Endothelial cell of umbilical vein (primary cell): ENCODE measurements around the gene KBTBD8. TPM values are rescaled to one million over a fixed set of nuclear protein-coding genes. Genes with fewer than 3 reads are reported as not detected.

Source experiments
- BruUV-seq: library from RNA; stranded (reverse); fragments of 400-500 nt; replicated peaks from 2 replicates; lab custom pipeline; 2021; lab: Mats Ljungman, UMichigan
- CTCF ChIA-PET: fragments of 300-600, 350-600 bp; sonication (Branson Sonifier 250); formaldehyde crosslinking; loops from one replicate; lab custom pipeline; 2021; ENCODE audit warnings: antibody characterized with exemption, inconsistent platforms; lab: Charles Lee
- POLR2A ChIA-PET: fragments of 300-600, 350-600 bp; sonication (Branson Sonifier 250); formaldehyde crosslinking; loops from one replicate; lab custom pipeline; 2021; ENCODE audit warnings: antibody characterized with exemption, inconsistent platforms; lab: Charles Lee
- DNase-seq: peaks from one replicate; pipeline ENCODE4 v3.0.0-alpha.2; 2011; ENCODE audit warnings: low read depth, low spot score
- FAIRE-seq: peaks from 2 replicates; lab custom pipeline; 2011; peaks lifted over from hg19 to GRCh38; lab: Jason Lieb, UNC
- H2AFZ ChIP-seq: 2 replicates; pipeline ENCODE4 v1.6.0; 2012; ENCODE audit warnings: low read depth, low read length, control low read depth, inconsistent platforms
- H3K27ac ChIP-seq: 2 replicates; pipeline ENCODE4 v1.5.1; 2011; ENCODE audit warnings: low read depth, mild to moderate bottlenecking, control low read depth, low read length, moderate library complexity; ENCODE audit not compliant: insufficient read depth
- H3K27me3 ChIP-seq, 2 experiments: 2 replicates each; pipeline versions ENCODE4 v1.6.0 to v1.6.1; 2011; ENCODE audit warnings: low read length in 2 of 2, mixed read lengths in 1 of 2; ENCODE audit not compliant: control insufficient read depth in 2 of 2, insufficient read depth in 2 of 2
- H3K36me3 ChIP-seq, 2 experiments: 2 replicates in 1 of 2; 3 replicates in 1 of 2; pipeline ENCODE4 v1.5.1; 2011; ENCODE audit warnings: low read length in 2 of 2, mild to moderate bottlenecking in 1 of 2, moderate library complexity in 1 of 2; ENCODE audit not compliant: control insufficient read depth in 2 of 2, insufficient read depth in 2 of 2; ENCODE audit errors: extremely low read depth in 1 of 2
- H3K4me1 ChIP-seq: 3 replicates; pipeline ENCODE4 v1.5.1; 2011; ENCODE audit warnings: mild to moderate bottlenecking, low read length; ENCODE audit not compliant: control insufficient read depth, insufficient read depth; ENCODE audit errors: extremely low read depth
- H3K4me2 ChIP-seq: 2 replicates; pipeline ENCODE4 v1.6.1; 2011; ENCODE audit warnings: low read length, control low read depth, mixed read lengths; ENCODE audit not compliant: insufficient read depth
- H3K4me3 ChIP-seq, 3 experiments: fragments of 200-600 bp in 1 of 3; sonication (generic), shearing (Covaris generic) in 1 of 3; replicated peaks in 1 of 3; 2 replicates each; pipeline ENCODE4 v1.5.1; 2011 to 2016; ENCODE audit warnings: control low read depth in 3 of 3, low read length in 3 of 3, mild to moderate bottlenecking in 2 of 3, inconsistent platforms in 1 of 3, low read depth in 1 of 3, moderate library complexity in 1 of 3; ENCODE audit not compliant: insufficient read depth in 1 of 3
- H3K79me2 ChIP-seq: 2 replicates; pipeline ENCODE4 v1.6.0; 2012; ENCODE audit warnings: low read length, inconsistent platforms; ENCODE audit not compliant: control insufficient read depth, insufficient read depth
- H3K9ac ChIP-seq: replicated peaks from 2 replicates; pipeline ENCODE3; 2011; ENCODE audit warnings: low read length, control low read depth; ENCODE audit not compliant: insufficient read depth; ENCODE audit errors: extremely low read depth
- H3K9me1 ChIP-seq: replicated peaks from 3 replicates; pipeline ENCODE4 v1.6.0; 2011; ENCODE audit warnings: mild to moderate bottlenecking, low read length; ENCODE audit not compliant: control insufficient read depth, insufficient read depth; ENCODE audit errors: extremely low read depth
- H3K9me3 ChIP-seq: replicated peaks from 2 replicates; pipeline ENCODE4 v1.5.1; 2012; ENCODE audit warnings: low read length, inconsistent platforms; ENCODE audit not compliant: control insufficient read depth, insufficient read depth
- H4K20me1 ChIP-seq: replicated peaks from 2 replicates; pipeline ENCODE3; 2011; ENCODE audit warnings: mild to moderate bottlenecking, low read length; ENCODE audit not compliant: control insufficient read depth, insufficient read depth; ENCODE audit errors: extremely low read depth
- CTCF ChIP-seq, 2 donors: IDR thresholded peaks; 1 replicate in 1 of 2; 2 replicates in 1 of 2; pipeline ENCODE4 v1.5.1; 2011; ENCODE audit warnings: low read length in 2 of 2, mild to moderate bottlenecking in 2 of 2, moderate library complexity in 2 of 2, control low read depth in 1 of 2, inconsistent platforms in 1 of 2, low read depth in 1 of 2; ENCODE audit not compliant: insufficient read depth in 1 of 2; ENCODE audit errors: extremely low read depth in 1 of 2
- EZH2 ChIP-seq: IDR thresholded peaks from 2 replicates; pipeline ENCODE4 v1.6.1; 2012; ENCODE audit warnings: borderline replicate concordance, low read depth, mild to moderate bottlenecking, moderate library complexity, low read length, inconsistent platforms; ENCODE audit not compliant: severe bottlenecking
- FOS ChIP-seq: IDR thresholded peaks from 2 replicates; pipeline ENCODE4 v1.6.1; 2011; ENCODE audit warnings: mild to moderate bottlenecking, low read length, moderate library complexity, borderline replicate concordance; ENCODE audit not compliant: insufficient read depth
- GATA2 ChIP-seq: IDR thresholded peaks from 2 replicates; pipeline ENCODE4 v1.7.0; 2011; ENCODE audit warnings: low read depth, mild to moderate bottlenecking, moderate library complexity, mixed read lengths, low read length; ENCODE audit not compliant: insufficient read length, insufficient read depth
- JUN ChIP-seq: IDR thresholded peaks from 2 replicates; pipeline ENCODE4 v1.6.1; 2011; ENCODE audit warnings: borderline replicate concordance, low read depth; ENCODE audit not compliant: insufficient read length, insufficient read depth
- MAX ChIP-seq: IDR thresholded peaks from 2 replicates; pipeline ENCODE4 v1.6.1; 2011; ENCODE audit not compliant: insufficient read depth, insufficient read length
- MYC ChIP-seq: IDR thresholded peaks from one replicate; pipeline ENCODE4 v1.6.1; 2011; ENCODE audit warnings: mild to moderate bottlenecking, low read depth, low read length
- POLR2A ChIP-seq: IDR thresholded peaks from 2 replicates; pipeline ENCODE4 v1.6.1; 2012; ENCODE audit warnings: low read depth, mild to moderate bottlenecking, control low read depth, low read length
- POLR2AphosphoS5 ChIP-seq: IDR thresholded peaks from 2 replicates; pipeline ENCODE4 v1.6.1; 2012; ENCODE audit warnings: low read depth, mild to moderate bottlenecking, control low read depth, low read length, moderate library complexity; ENCODE audit not compliant: insufficient read depth
- dilution Hi-C: fragments of 300-500 bp; cut with MboI; formaldehyde crosslinking; loops from one replicate; pipeline ENCODE4 v1.15.0; 2019; ENCODE audit warnings: low sequenced_read_pairs; ENCODE audit not compliant: extremely low pct_ligation_motif_present
- intact Hi-C: fragments of 100-400 bp; cut with micrococcal nuclease; formaldehyde crosslinking; loops from one replicate; pipeline ENCODE4 v1.10.0; 2022
- polyA plus RNA-seq, 4 experiments: library from polyadenylated mRNA; depleted of rRNA in 3 of 4; stranded (reverse) in 3 of 4; unstranded in 1 of 4; fragments of >200 nt; gene quantifications; 2 replicates each; pipeline versions ENCODE4 v1.2.1 to v1.2.3, GENCODE V29; 2011 to 2012; ENCODE audit warnings: missing spikeins in 1 of 4
- total RNA-seq: library from RNA; stranded (reverse); gene quantifications from 2 replicates; pipeline ENCODE4 v1.2.3, GENCODE V29; 2021

The KBTBD8 gene
- total and polyA plus RNA-seq, 2 donors (not counting 3 experiments of a cell fraction or from before 2014, with no cell fraction given) = 0.26 to 1.1 TPM

- Histone ChIP-seq H3K27me3 (peaks cover 0 to 15% of the 10 kb centered on the region in 2 experiments), H2AFZ (no peak overlapping the region), H4K20me1 (no peaks in the 10 kb centered on the region), H3K27ac (no peak overlapping the region), H3K79me2 (peaks cover 2% of the 10 kb centered on the region), H3K36me3 (no peaks in the 10 kb centered on the region), H3K9ac (no peak overlapping the region), H3K4me3 (no peak overlapping the region), H3K4me2 (no peak overlapping the region), H3K9me3 (no peaks in the 10 kb centered on the region), H3K4me1 (peaks cover 17% of the 10 kb centered on the region), H3K9me1 (no peaks in the 10 kb centered on the region)
- no TSS peak for BruUV-seq
- DNase-seq (no peak), FAIRE-seq (no peak)
- intact Hi-C loops (no loop called here), dilution Hi-C loops (no loop called here)
- ChIA-PET CTCF (interaction anchor here (0.6 to 1.5 kb wide), 3 partner anchors 11 to 23 kb away, joined by 3 to 8 read pairs (median 3); no protein-coding TSS in a partner anchor), POLR2A (no interaction called here)
- TF ChIP-seq POLR2AphosphoS5 = no peak
- TF ChIP-seq MAX = no peak
- TF ChIP-seq GATA2 = no peak
- no peak for TF ChIP-seq FOS
- no peak for TF ChIP-seq CTCF (IDR thresholded peaks at IDR 0.05; ENCODE audit: extremely low read depth in 1 of 2, insufficient read depth in 1 of 2, low read depth in 1 of 2, low read length in 2 of 2)
- no peak for TF ChIP-seq POLR2A
- no peak for TF ChIP-seq JUN
- no peak for TF ChIP-seq MYC
- no peak for TF ChIP-seq EZH2
Measured at GRCh38 chr3:66994588-66994987, 3.5 kb upstream of the KBTBD8 start.
